Tibial nerve (tissue), 4 donors: ENCODE measurements around the gene APOB.

Source experiments
- CTCF ChIP-seq, 5 experiments: fragments of 200-600 bp in 3 of 5; fragments of 450-650 bp in 2 of 5; sonication (generic) in 3 of 5; IDR thresholded peaks; one replicate each; pipeline ENCODE4 v1.5.1; 2016 to 2019; ENCODE audit warnings: antibody characterized with exemption in 5 of 5, mild to moderate bottlenecking in 3 of 5, moderate library complexity in 2 of 5
- EP300 ChIP-seq, 2 donors: sonication (generic); formaldehyde crosslinking; IDR thresholded peaks; one replicate each; pipeline ENCODE4 v1.6.1; 2017; ENCODE audit warnings: antibody characterized with exemption in 2 of 2, mild to moderate bottlenecking in 1 of 2
- POLR2A ChIP-seq, 2 donors: fragments of 450-650 bp; IDR thresholded peaks; one replicate each; pipeline ENCODE4 v1.6.1; 2017; ENCODE audit warnings: antibody characterized with exemption in 2 of 2, mild to moderate bottlenecking in 2 of 2, moderate library complexity in 2 of 2

DNA sequence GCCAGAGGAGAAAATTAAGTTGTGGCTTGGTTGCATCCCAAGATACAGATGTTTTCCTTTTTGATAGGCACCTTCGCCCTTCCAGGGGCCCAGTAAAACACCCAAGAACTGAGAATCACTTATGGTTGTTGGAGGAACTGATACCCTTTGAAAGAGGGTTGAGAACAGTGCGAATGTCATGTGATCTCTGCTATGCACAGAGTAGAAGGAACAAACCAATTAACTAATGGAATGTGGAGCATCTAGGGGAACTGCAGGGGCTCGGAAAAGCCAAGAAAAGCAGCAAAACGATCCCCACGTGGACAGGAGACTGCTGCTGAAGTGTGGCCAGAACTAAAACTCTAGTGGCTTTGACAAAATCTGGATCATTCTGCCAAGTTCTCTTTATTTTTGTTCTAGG, 58.8 kb downstream of the APOB start:
- TF ChIP-seq CTCF (IDR thresholded peaks at IDR 0.05) = no peak
- TF ChIP-seq EP300 (IDR thresholded peaks at IDR 0.05) = no peak
- TF ChIP-seq POLR2A (IDR thresholded peaks at IDR 0.05) = no peak
